NAMALWA (cell line): Measurements from ENCODE around the gene AGO1.
"Not testable (repeated sequence)": the region's sequence is repeated elsewhere in the genome, so short reads cannot be mapped to it uniquely, and the experiment has no call there.

Experiments used
- DNase-seq: peaks from one replicate; pipeline ENCODE4 v3.0.0-alpha.2; 2015; ENCODE audit warnings: low spot score

The AGO1 gene

GRCh38 chr1:35869245-35869950, 13.6 kb upstream of the AGO1 start:
- DNase-seq: not testable (repeated sequence)

GRCh38 chr1:35870651-35871309, 12.2 kb upstream of the AGO1 start:
- DNase-seq: no peak

- no peak for DNase-seq
These were observed 9.7 kb upstream of the AGO1 start for GRCh38 chr1:35873243-35873750.

GRCh38 chr1:35874115-35874514, 8.9 kb upstream of the AGO1 start:
- DNase-seq: not testable (repeated sequence)

GRCh38 chr1:35876988-35877387, 6.0 kb upstream of the AGO1 start:
- peak; percentile 35 for DNase-seq

GRCh38 chr1:35881850-35882273, 1.1 kb upstream of the AGO1 start:
- DNase-seq: no peak

GRCh38 chr1:35882586-35882944, 444 bp upstream of the AGO1 start:
- DNase-seq: no peak

- DNase-seq: peak; percentile 50
These were observed 659 bp downstream of the AGO1 start for GRCh38 chr1:35883635-35884101.

- no peak for DNase-seq
These were observed 1.9 kb downstream of the AGO1 start for GRCh38 chr1:35884934-35885333.

GRCh38 chr1:35885961-35886558, 3.1 kb downstream of the AGO1 start:
- DNase-seq: peak; percentile 19

GRCh38 chr1:35886577-35887431, 3.8 kb downstream of the AGO1 start:
- DNase-seq: peak; percentile 31

GRCh38 chr1:35887508-35887907, 4.5 kb downstream of the AGO1 start:
- no peak for DNase-seq

GRCh38 chr1:35888255-35888654, 5.2 kb downstream of the AGO1 start:
- DNase-seq: no peak

- DNase-seq: not testable (repeated sequence)
These were observed 6.0 kb downstream of the AGO1 start for GRCh38 chr1:35888981-35889380.

- DNase-seq: no peak
These were observed 10.3 kb downstream of the AGO1 start for GRCh38 chr1:35893051-35893879.

- peak; percentile 34 for DNase-seq
These were observed 11.2 kb downstream of the AGO1 start for GRCh38 chr1:35894183-35894582.

- DNase-seq: no peak
These were observed 11.6 kb downstream of the AGO1 start for GRCh38 chr1:35894656-35895055.

GRCh38 chr1:35899941-35900340, 16.9 kb downstream of the AGO1 start:
- peak; percentile 24 for DNase-seq

- DNase-seq: no peak
These were observed 18.2 kb downstream of the AGO1 start for GRCh38 chr1:35901235-35901634.

- DNase-seq: no peak
These were observed 19.7 kb downstream of the AGO1 start for GRCh38 chr1:35902671-35903070.

GRCh38 chr1:35914717-35915116, 31.7 kb downstream of the AGO1 start:
- DNase-seq: no peak
